SIG-M5 (cell line): ENCODE results near the gene TMOD1.

Source experiments
- DNase-seq: peaks from one replicate; lab custom pipeline; 2025; lab: John Stamatoyannopoulos, UW

TMOD1 gene

DNA sequence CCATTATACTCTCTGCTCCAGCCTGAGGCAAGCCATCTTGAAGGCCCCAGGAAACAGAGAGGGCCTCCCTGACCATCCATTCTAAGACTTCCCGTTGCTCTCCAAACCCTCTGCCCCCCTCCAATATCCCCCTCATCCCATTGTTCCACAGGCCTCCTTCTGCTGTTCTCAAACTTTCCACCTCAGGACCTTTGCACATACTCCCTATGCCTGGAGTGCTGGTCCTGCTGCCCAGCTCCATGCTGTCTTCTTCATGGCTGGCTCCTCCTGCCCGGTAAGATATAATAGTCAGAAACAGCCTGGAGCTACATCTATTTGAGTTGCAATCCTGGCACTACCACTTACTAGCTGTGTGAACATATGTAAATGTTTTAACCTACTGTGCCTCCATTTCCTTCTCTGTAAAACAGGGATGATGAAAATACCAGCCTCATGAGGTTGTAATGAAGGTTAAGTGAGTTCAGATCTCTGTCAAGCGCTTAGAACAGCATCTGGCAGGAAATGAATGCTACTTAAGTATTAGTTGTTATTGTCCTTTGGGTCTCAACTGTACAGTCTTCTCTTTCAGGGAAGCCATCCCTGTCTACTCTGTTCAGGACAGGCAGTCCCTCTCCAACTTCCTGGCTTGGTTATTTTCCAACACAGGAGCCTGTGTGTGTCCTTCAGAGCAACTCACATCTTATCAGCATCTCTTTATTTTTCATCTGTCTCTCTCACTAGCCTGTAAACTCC lies 45.8 kb downstream of the TMOD1 start:
- no peak for DNase-seq

DNA sequence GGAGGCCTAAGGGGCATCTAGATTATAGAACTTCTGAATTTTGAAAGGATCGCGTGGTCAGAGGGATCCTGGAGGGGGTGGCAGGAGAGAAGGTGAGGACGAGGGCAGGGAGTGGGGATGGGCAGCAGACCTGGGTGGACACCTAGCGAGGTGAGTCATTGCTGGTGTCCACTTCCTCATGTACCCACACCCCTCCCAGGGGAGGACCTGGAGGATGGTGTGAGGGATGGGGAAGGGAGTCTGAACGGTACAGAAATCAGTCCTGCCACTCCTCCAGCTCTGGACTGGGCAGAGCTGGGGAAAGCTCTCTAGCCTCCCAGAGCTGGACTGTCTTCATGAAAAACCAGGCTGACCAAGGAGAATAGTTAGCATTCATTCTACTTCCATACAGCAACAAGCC lies 46.9 kb downstream of the TMOD1 start:
- no peak for DNase-seq

DNA sequence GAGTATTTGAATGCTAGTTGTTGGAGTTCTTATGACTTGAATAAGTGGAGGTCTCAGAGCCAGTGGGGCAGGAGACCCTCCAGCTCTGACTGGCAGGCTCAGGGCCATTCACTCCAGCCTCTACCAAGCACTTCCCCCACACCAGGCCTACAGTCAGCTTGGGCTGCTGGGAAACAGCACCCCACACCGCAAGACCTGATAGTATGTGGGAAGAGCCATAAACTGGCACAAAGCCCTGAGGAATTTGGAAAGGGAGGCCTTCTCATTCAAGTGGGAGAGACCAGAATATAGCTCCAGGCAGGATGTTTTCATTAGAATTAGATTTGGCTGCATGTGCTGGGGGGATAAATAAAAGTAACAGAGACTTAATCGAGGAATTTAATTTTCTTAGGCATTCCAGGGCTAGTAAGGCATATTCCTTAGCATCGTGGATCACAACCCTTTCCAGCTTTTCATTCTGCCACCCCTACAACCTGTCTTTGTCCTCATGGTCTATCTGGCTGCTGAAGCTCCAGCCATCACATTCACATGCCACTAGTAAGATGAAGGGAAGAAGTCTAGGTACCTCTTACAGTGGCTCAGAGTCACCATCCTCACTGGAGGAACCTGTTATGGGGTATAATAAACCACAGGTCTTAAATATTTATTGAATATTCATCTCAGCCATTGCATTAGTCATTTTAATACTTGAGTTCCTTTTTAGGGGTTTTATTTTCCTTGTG lies 47.5 kb downstream of the TMOD1 start:
- no peak for DNase-seq

DNA sequence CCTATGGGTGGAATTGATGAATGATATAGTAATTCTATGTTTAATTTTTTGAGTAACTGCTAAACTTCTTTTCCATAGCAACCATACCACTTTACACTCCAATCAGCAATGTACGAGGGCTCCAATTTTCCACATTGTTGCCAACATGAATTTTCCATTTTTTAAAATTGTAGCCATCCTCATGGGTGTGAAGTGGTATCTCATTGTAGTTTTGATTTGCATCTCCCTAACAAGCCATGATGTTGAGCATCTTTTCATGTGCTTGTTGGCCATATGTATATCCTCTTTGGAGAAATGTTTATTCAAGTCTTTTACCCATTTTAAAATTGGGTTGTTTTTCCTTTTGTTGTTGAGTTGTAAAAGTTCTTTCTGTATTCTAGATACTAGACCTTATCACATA lies 48.9 kb downstream of the TMOD1 start:
- no peak for DNase-seq

DNA sequence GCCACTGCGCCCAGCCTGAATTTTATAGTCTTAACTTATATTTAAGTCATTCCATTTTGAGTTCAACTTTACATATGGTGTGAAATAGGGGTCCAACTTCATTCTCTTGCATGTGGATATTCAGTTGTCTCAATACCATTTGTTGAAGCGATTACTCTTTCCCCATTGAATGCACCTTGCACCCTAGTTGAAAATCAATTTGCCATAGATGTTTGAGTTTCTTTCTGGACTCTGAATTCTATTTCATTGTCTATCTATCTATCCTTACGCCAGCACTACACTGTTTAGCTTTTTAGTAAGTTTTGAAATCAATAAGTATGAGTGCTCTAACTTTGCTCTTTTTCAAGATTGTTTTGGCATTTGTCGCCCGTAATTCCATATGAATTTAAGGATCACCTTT lies 49.8 kb downstream of the TMOD1 start:
- DNase-seq: no peak

DNA sequence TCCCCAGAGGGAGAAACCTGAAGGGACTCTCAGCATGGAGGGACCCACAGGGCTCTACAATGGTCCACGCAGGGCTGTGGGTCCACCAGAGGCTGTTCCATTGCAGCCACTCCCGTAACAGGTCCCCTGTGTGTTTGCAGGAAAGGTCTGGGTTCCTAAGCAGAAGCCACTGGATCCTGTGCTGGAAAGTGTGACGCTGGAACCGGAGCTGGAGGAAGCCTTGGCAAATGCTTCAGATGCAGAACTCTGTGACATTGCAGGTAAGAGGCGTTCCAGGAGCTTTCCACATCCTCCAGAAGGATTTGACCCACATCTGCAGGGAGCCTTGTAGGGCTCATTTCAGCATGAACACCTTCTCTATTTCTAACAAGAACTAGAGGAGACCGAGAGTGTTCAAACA lies 51.7 kb downstream of the TMOD1 start:
- DNase-seq: no peak

DNA sequence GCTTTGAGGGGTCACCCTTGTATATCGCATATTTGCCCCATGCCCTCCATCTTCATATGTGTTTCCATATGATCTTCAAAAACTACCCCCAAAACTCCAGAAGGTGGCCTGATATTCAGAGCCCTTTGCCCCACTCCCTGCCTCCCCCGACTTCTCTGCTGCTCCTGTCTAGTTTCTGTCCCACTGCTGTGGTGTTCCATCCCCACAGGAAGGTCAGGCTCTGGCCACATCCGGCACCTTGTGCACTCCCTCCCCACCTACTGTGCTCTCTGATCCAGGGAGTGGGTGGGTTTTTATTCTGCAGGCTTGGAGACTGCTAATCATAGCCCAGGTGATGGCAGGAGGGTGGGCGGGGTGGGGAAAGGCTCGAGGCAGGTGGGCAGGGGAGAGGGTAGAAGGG lies 52.4 kb downstream of the TMOD1 start:
- DNase-seq: no peak

DNA sequence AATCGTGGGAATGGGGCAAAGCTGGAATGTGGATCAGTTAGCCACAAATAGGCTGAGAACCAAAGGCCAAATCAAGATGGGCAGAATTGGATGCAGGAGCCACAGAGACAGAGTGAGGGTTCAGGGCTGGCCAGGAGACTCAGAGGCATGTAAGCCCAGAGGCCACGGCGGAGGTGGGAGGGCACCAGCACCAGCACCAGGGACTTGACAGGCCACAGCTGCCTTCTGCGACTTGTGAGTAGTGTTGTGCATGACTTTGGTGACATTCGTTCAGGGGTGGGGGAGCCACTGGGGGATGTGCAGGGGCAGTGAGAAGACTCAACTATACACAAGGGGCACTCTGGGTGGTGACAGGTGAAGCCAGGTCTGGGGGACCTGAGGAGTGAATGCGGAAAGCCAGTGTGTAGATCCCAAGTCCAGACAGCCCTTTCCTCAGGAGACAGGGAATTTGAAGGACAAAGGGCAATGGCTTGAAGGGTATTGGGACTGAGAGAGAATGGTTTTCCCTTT lies 53.2 kb downstream of the TMOD1 start:
- DNase-seq: no peak

DNA sequence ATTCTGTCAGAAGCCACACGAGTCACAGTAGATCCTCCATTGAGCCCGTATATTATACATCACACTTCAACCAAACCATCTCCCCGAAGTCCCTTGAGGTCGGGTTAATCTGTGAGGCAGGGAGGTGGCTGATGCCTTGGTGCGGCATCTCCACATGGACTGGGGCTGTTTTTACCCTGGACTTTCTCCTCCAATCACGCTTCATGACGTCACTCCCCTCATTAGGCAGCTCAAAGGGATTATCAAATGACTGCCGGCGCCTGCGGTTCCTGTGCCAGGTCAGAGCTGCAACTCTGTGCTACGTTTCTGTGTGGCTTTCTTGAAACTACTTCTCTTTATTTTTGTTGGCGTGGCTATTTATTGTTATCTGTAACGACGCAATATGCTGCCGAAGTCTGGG lies 53.7 kb downstream of the TMOD1 start:
- no peak for DNase-seq

DNA sequence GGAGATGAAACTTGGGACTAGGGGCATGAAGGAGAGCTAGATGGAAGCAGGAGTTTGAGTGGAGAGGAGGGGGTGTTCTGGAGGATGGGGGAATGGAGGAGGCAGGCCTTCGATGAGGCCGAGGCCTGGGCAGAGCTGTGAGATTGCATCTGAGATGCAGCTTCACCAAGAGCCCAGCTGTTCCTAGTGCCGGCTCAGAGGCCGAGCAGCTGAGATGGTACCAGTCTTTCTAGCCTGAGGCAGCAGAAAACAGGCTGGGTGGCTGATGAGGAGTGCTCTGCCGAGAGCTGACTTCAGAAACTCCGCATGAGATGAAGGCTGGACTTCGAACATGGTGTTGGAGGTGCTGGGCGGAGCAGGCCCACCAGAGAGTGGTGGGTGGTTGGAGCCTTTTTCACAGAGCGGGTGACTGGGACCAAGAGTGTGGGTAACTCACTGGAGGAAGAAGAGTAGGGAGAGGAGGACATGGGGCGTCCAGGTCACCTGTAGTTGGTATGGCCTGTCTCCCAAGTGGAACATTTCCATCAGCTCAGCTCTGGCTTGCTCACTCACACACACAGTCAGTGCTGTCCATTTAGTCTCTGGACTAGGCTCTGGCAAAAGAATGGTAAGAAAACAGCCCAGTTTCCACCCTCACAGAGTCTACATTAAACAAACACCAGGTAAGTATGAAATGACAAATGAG lies 54.7 kb downstream of the TMOD1 start:
- DNase-seq: no peak

DNA sequence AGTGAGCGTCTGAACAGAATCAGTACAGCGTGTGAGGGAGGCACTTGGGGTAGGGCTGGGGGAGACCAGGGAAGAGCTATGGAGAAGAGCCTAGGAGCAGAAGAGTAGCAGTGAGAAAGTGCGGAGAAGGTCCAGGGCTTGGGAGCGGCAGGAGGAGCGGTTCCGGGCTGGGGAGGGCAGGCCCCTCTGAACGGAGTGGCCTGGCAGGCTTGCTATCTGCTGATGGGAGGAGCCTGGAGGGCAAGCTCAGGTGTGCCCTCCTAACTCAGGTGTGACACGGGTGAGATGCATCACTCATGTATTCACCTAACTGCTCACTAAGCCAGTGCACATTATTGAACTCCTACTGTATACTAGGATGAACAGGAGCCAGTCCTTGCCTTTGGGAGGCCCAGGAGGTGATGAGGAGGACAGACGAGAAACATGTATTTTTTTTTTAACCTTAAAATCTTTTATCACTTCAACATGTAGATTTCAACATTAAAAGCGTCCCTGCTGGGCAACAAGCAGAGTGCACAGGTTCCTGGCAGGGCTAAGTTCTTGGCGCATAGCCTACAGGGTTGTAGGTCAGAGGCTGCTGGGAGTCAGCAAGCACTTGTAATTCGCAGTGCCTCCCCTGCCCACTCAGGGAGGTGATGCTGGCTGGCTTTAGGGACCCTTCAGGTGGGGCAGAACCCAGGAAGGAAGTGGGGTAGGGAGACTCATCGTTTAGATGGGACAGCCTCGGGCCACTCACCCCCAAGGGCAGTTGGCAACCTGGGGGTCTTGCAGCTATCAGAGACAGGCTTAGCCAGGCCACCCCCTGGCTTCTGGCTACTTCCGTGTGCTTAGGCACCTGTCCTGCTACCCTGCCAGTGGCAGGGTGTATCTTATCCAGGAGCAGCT lies 55.5 kb downstream of the TMOD1 start:
- no peak for DNase-seq

DNA sequence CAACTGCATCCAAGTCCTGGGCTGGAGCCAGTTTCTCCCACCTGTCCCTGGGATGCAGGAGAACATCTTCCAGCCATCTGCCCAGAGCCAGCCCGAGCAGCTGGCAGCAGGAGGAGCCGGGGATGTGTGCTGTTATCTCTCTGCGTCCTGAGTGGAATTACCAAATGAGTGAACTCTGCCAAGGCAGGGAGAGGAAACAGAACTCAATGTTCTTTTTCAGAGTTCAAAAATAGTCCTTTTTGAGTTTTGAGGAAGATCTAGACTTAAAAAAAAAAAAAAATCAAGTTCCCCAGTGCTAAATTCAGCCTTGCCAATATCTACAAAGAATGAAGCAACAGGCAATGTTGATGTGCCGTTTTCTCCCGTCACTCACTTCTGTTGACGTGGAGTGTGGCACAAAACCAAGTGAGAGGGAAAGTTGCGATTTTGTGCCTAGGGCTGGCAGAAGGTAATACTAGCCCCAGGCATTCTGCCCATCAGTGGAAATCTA lies 56.2 kb downstream of the TMOD1 start:
- DNase-seq: no peak

DNA sequence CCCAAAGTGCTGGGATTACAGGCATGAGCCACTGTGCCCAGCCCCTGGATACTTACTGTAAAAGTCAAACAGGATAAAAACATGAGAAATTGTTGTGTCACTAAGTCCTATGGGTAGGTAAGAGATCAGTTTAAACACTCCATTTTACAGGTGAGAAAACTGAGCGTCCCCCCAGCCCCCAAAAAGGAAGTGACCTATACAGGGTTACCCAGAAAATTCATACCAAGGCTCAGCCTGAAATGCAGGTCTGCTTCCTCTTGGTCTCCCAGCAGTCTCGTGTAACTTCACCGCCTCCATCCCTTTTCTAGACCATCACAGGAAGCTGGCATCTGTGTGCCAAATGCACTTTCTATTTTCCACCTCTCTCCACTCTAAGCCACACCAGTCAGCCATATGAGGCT lies 57.2 kb downstream of the TMOD1 start:
- no peak for DNase-seq

DNA sequence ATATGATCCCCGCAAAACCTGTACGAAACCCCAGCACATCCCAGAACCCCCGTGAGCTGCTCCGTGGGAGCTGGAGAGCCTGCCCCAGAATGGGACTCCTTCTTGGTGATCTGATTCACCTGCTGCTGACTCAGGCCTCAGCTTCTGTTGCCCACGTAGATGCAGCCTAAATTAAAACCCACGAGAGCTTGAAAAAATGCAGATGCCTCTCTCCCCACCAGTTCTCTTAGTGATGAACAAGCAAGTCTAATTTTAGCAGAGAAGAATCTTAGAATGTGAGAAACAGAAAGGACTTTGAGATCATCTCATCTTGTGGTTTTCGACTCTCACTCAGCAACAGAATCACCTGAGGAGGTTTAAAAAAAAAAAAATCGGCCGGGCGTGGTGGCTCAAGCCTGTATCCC lies 57.6 kb downstream of the TMOD1 start:
- DNase-seq: no peak

DNA sequence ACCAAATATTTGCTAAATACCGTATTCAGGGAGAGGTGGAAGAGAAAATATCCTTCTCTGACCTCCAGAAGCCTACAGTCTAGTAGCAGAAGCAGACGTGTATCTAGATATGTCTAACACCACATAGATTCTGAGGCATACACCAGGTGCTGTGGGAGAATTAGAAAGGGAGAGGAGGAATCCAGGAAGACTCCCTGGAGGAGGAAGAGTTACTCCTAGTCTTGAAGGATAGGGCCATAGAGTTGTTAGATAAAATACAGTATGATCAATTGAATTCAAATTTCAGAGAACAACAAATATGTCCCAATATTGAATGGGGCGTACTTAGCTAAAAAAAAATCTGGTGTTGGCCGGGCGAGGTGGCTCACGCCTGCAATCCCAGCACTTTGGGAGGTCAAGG lies 58.7 kb downstream of the TMOD1 start:
- DNase-seq: no peak

DNA sequence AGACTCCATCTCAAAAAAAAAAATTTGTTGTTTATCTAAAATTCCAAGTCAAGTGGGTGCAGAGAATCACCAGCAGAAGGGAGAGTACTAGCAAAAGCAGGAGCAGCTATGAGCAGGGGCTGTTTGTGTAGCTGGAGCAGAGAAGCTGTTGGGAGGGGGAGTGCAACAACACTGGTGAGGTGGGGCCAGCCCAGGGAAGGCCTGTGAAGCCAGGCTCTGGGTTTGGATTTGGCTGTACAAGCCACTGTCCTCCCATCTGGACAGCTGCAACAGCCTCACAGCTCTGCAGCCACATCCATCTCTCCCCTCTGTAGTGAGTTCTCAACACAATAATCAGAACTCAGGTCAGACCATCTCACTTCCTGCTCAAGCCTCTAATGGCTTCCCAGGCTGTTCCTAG lies 59.4 kb downstream of the TMOD1 start:
- no peak for DNase-seq

DNA sequence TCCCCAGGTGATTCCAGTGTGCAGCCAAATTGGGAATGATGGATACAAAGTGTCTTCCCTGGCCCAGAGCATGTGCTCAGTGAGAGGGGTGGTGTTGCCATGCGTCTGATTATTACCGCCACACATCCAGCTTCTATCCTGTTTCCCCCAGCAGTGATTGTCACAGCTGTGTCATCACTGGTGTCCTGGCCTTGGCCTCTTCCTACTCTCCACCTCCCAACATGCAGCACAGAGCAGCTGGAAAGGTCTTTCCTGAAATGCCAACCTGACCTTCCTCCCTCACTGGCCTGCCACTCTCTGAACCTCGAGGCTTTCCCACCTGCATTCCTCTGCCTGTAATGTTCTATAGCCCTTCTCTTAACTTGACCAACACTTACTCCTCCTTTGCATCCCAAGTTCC lies 60.0 kb downstream of the TMOD1 start:
- no peak for DNase-seq

DNA sequence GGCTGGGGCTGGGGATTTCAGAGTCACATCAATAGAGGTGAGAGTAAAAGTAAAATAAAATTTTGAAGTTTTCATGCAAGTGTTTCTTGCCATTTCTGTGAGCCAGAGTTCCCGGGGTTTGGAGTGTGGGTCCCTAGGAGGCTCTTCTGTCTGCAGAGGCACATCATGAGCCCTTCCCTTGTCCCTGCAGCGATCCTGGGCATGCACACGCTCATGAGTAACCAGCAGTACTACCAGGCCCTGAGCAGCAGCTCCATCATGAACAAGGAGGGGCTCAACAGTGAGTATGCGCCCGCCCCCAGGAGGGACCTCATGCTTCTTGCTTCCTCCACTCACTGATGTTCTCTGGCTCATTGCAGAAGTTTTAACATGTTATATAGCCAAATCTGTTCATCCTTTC lies 61.1 kb downstream of the TMOD1 start:
- no peak for DNase-seq

DNA sequence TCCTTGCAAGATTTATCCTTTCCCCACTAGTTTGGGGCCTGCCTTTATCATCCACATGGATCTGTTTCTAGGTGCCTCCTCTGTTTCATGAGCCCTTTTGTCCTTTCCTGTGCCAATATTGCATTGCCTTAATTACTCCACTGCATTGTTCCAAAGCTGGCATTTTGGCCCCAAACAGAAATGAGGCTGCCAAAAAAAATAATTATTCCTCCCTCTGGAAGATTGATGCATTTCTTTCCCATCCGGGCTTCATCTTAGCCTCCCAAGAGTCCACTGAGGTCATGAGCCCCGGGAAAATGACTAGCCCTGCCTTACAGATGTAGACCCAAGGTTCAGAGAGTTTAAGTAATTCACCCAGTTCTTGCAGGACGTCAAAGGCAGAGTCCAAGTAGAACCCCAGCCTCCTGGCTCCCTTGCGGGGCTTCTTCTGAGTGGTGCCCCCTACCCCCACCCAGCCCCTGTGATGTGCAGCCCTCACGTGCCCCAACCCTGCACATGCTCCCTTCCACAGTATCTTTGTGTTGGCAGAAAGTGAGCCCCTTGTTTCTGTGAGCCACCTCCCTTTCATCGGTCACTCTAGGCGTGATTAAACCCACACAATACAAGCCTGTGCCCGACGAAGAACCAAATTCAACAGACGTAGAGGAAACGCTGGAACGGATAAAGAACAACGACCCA lies 62.1 kb downstream of the TMOD1 start:
- no peak for DNase-seq

DNA sequence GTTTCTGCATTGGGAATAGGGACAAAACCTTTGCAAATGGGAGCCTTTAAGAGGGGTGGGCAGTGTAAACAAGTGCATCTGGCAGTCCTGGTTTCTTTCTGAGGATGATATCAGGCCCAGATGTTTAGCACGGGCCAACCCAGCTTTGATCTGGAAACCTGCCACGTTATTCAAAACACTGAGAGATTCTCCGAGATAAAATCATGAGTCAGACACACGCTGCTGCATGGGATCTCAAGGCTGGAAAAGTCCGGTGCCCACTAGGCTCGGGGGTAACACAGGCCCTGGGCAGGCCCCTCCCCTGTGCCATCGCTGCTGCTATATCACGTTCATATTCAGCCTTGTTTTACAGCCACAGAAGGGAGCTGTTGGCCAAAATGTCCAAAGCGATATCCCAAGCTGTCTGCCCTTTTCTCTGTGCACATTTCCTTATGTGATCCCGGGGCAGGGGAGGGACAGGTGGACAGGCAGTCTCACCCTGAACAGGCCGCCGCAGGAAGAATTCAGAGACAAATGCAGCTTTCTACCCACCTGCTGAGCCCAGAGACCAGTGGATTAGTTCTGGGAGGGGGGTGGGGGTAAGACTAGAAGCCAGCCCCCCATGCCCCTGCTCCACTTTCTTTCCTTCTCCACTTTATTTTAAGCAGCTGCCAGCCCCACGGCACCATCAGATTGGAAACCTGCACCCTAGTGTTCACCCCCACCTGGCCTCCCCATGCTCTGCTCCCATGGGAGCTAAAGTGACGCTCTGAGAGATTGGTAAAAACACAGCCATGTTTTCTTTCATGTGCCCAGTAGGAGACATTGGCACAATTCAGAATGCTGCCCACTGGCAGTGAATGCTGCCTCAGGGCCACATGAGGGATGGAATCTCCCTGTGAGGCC lies 63.1 kb downstream of the TMOD1 start:
- no peak for DNase-seq
